ENCODE data around the gene SPSB1.

Gene SPSB1

DNA sequence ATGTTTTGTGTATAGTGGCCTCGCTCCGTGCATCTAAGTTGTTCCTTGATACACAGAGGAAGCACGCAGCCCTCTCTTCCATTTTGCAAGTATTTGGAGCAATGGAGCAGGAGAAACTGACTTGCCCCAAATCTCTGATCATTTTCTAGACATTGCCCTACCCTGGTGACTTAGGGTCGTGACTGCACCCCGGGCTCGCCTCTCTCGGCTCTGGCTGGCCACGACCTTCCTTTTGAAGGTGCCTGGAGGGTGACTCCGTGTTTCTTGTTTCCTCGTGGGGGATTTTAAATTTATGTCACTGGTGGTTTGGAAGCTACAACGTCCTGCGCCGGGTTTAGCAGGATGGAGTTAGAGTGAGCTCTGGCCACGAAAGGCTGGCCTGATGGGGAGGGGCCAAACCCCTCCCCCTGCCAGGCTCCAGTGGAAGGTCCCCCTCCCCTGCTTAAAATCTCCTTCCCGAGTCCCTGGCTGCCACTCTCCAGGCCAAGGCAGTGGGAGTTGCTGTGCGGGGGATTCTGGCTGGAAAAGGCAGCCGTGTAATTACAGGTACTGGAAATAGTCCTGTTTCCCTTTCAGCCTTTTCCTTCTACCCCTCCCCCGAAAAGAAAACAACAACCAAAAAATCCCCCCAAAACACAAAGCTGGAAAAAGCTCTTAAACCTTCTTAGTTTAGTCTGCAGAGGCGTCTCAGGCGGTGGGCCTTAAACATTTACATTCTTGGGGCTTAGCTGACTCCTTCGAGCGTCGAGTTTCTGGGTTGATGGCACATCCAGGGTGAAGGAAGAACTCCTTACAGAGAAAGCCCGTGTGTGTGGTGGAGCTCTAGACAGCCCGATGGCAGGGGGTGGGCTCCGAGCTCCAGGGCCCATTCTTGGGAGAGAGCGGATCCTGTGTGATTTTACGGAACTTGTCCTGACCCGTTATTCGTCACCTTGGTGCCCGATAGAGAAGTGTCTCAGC, 28.1 kb downstream of the SPSB1 start:
- no peak for FAIRE-seq

DNA sequence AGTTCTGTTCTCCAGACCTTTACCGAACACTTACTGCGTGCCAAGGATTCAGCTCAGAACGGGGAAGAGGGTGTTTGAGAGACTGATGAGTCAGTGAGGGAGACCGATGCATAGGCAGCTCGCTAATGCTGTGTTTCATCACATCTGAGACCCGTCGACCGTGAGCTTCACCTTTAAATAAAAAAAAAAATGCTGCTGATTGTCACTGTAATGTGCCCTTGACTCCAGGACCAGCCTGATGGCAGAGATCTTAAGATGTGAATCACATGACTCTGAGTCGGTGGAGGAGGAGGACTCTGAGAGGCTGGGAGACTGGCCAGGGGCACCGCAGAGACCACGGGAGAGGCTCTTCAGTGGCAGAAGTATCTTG, 28.8 kb downstream of the SPSB1 start:
- FAIRE-seq: no peak

DNA sequence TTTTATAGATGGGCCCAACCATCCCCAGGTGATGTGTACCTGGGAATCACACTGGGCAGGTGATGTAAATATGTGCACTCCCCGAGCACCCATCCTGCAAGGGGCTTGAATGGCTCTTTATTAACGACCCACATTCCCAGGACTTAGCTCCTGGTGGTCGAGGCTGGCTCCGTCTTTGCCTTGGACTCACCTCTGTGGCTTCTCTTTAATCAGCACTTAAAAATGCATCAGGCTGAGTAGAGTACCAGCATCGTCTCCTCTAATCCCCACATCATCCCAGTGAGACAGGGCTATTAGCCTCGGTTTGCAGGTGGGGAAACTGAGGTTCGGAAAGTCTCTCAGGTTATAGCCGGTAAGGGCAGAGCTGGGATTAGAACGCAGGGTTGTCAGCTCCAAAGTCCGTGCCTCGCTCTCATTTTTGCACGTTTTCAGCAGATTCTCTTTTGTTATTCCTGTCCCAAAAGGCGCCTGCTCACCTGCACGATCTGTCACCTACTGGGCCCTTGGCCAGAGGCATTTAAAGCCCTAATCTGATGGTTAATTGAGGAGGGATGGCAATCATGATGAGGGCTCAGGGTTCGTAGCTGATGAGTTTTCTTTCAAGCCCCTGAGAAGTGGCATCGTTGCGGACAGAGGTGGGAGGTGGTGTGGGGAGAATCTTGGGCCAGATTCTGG, 29.4 kb downstream of the SPSB1 start:
- no peak for FAIRE-seq

DNA sequence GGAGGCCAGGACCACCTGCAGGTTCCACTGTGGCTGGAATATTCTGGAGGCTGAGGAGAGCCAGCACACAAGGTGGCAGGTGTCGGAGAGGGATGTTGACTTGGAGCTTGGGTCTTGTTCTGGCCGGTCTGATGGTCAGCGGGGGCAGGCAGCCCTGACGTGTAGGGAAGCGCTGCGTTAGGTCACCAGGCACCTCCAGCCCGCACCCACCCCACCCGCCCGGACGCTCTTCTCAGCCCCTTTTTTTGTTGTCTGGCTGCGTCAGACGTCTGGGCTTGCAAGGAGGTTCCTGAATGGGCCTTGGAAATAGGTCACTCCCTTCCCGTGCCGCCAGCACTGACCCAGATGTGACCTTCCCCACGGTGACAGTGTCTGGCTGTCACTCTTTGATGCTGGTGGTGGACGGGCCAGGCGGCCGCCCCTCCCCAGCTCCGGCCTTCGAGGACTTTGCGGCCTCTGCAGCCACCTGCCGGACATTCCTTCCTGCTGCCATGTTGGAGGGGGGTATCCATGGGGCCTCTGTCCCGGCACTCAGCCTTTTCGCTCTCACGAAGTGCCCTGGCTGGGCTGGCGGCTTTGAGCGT, 30.1 kb downstream of the SPSB1 start:
- FAIRE-seq: no peak

DNA sequence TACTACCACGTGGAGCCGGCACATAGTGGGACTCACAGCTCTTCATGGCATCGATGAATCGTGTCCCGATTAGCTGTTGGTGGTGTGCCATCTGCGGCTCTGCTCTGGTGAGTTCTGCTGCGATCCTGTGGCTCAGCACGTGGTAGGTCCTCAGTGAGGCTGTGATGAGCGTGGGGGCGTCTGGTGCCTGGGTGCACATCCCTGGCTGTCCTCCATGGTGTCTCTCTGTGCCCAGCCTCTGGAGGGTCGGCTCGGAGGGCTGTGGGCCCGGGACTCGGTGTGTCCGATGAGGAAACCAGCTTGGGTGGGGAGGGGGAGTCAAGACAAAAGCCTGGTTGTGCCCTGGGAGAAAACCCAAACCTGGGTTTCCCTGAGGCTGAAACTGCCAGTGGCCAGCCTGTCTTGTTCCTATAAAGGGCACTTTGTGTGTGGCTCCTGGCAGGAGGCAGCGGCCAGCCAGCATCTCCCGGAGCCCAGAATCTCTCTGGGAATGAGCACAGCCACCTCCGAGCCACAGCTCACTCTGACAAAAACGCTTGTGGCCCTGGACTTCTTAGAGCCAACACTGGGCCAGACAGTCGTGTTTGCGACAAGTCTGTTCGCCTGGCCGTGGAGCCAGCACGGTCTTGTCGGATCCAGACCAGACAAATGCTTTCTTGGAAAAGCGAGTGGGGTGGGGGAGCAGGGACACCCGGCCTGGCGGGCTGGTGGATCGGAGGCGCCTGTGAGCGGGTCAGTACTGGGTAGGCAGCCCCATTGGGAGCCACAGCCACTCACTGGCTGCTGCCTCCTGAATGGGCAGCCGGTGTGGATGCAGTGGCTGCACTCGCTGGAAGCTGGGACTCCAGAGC, 31.8 kb downstream of the SPSB1 start:
- no peak for FAIRE-seq

DNA sequence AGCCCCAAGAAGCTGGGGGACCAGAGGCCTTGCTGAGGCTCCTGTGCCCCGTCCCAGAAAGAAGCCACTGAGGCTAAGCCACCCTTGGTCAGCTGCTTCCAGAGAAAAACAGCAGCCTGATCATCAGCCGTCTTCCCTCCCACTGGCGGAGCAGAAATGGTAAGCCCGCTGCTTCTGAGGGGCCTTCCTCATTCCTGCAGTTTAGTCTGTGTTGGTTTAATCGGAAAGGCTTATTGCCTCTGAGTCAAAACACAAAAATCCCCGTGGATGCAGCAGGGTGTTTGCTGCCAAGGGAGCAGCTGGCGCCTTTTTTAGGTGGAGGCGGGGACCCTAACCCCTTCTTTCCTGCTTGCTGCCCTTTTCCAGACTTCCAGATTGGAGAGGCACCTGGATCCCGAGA, 33.9 kb downstream of the SPSB1 start:
- FAIRE-seq: no peak

DNA sequence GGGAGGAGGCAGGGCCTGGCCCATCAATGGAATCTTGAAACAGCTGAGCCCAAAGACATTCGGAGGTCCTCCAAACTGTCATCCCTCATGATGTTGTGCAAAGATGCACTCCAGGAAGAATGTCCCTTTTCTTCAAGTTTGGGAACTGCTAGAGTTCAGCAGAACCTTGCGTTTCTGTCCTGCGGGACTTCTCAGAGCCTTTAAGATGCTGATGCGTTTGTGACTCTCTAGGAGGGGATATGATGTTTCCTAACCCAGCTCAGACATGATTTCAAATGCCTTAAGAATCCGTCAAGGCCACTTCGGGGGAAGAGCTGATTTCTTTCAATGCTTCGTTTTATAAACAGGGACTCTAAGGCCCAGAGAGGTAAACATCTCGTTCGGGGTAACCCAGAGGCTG, 35.5 kb downstream of the SPSB1 start:
- no peak for FAIRE-seq

DNA sequence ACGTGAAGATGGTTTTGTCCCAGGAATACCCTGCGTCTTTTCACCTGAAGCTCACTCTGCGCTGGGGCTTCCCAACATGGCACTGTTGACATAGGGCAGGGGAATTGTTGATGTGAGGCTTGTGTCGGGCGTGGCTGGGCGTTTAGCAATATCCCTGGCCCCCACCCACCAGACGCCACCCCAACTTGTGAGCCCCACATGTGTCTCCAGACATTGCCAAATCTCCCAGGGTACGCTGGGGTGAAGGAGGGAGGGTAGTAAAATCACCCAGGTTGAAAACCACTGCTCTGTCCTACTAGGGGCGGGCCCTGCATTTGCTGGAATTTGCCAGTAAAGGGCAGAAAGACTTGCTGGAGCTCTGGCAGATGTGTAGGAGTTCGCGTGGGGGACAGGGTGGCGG, 36.0 kb downstream of the SPSB1 start:
- no peak for FAIRE-seq

DNA sequence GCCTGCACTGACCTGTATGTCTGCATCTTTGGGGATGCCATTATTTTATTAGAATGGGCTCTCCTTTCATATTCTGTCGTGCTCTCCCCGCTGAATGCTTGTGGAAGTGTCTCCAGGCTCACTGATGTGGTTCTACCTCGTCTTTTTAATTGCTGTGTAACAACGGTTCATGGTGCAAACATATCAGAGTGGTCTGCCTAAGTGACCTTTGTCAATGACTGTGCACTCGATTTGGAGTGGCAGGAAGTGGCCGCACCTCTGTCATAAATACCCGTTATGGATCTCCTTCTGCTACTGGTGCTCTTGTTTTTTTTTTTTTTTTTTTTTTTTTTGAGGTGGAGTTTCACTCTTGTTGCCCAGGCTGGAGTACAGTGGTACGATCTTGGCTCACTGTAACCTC, 38.3 kb downstream of the SPSB1 start:
- FAIRE-seq: no peak

DNA sequence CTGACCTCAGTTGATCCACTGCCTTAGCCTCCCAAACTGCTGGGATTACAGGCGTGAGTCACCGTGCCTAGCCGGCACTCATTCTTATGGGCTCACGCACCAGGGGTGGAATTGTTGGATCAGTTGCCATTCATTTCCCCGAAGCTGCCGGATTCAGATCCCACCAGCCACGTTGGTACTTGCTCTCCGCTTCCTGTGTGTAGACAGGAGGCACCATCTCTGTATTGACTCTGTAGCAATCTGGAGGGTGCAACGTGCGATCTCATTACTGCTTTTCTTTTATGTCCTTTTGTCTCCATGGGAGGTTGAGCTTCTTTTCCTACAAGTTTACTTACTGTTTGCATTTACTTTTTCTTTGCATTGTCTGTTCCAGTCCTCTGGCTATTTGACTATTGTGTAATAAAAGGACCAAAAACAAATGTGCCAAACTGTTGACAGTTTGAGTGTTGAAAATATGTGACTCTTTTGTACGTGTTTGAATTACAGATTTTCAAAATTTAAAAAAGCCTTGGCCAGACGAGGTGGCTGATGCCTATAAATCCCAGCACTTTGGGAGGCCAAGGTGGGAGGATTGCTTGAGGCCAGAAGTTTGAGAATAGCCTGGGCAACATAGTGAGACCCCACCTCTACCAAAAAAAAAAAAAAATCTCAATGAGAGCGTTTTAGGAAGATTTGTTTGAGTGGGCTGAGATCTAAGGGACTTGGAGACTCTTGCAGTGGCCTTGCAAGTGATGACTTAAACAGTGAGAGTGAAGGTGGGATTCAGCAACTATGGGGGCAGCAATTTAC, 39.1 kb downstream of the SPSB1 start:
- FAIRE-seq: no peak

DNA sequence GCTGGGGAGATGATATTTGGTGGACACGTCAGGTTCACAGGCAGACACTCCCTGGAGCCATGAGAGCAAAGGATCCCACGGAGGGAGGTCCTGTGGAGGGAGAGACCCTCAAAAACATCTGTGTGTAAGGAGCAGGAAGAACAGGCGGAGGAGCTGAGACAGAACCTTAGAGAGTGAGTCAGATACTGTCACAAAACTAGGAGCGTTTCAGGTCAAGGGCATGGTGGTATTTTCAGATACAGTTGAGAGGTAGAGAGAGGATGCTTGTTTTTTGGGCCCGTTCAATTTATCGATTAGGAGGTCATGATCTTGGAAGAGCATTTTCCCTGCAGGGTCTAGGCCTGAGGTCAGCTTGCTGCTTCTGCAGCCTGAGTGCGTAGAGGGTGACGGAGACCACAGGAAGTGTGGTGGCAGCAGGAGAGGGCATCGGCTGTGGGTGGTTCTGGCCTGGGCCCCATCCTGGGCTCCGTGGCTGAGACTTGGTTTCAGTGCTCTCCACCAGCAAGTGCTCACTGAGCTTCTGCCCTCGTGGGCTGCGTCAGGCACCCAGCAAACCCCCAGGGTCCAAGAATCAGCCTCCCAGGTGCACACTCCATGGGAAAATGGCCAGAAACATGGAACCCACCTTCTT, 39.9 kb downstream of the SPSB1 start:
- no peak for FAIRE-seq

DNA sequence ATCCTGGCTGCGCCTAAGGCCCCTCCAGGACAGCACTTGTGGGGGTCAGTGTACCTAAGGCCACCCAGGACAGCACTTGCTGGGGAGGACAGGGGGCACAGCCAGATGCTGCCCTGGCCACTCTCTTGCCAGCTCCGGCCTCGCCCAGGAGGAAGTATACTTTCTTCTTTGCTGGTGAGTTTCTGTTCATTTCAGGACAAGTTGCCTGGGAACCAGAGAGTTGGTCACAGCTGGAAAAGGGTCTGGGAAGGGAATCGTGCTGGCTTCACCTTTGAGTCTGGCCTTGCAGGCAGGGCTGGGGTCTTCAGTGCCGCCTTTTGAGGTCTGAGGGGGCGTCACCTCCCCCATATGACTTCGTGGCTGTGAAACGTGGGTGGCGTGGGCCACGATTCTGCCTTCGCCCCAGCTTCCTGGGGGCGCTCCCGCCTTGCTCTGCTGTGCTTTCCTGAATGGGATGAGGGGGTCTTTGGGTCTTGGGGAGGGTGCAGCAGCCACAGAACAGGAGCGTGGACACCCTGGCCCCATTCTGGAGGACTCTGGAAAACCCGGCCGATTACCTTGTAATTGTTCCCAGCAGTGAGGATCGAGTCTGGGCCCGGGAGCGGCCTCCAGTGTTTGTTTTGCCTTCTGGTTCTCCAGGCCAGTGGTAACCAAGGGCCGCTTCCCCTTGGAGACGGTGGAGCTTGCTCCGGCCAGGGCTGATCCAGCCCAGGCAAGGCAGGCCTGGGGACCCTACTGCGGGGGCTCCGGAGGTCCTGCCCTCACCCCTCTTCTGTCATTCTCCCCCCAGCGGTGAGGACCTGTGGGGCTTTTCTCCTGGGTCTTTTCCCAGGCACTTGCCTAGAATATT, 45.9 kb downstream of the SPSB1 start:
- FAIRE-seq: no peak

DNA sequence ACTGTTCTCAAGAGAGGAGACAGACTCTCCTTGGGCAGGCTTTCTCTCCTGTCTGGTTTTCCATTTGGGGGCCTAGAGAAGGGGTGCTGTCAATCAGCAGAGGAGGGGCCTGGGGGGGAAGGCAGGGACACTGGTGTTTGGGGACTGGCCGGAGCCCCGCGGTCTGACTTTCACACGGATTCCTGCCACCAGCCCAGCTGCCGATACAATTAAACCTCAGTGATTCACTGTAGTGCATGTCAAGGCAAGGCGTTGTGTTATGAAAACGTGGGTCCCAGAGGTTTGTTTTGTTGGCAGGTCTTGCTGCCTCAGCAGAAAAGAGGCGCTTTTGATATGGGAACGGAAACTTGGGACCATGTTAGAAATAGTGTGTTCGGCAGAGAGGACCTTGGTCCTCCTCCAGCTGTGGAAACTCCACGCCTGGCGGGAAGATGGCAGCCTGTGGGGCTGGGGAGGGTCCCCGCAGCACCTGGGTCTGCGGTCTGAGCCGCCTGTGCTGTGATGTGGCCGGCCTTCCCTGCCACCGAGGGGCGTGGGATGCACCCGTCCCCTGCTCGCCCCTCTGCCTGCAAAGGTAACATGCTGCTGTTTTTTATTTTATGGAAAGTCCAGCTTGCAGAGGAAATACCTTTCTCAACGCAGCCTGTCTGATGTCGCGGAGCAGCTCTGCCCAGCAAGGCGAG, 47.6 kb downstream of the SPSB1 start:
- no peak for FAIRE-seq

DNA sequence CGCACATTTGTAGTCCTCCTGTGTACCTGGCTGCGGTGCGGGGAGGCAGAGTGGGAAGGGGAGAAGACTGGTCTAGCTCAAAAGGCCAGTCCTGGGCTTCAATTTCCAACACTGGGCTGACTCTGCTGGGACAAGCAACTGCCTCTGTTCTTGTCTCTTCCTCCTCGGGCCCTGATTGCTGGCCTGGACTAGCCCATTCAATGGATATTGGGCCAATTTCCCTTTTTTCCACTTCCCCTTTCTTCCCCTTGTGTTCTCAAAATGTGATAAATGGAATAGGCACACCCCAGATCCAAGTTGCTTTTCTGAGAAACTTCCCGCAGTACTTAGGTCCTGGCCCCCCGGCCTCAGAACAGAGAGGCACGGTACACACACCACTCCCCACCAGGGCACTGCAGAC, 48.2 kb downstream of the SPSB1 start:
- no peak for FAIRE-seq

DNA sequence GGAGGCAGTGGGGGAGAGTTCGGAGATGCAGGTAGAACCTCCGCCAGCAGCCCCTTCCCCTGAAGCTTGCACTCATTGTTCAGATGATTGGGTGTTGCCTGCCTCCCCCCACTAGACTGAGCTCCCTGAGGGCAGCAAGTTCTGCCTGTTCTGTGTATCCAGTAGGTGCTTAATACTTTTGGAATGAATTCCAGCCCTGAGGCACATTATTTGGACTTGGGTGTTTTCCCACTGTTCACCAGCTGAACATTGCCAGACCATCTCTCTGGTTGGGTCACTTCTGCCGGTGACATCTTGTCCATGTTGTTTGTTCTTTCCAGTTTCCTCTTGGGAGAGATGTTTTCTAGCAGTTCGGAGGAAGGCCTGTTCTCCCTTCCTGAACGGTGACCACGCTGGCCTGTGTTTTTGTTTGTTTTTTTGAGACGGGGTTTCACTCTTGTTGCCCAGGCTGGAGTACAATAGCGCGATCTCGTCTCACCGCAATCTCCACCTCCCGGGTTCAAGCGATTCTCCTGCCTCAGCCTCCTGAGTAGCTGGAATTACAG, 48.7 kb downstream of the SPSB1 start:
- FAIRE-seq: no peak

DNA sequence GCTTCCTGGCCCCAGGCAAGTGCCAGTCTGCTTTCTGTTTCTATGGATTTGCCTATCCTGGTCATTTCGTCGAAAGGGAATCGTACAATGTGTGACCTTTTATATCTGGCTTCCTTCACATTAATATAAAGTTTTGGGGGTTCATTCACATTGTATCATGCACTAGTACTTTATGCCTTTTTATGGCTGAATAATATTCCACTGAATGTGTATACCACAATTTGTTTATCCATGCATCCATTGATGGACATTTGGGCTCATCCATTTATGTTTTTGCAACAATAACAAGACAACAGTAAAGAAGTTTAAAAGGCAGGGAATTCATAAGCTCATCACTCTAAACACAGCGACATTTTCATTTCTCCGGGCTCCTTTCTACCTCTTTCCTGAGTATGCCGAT, 50.6 kb downstream of the SPSB1 start:
- no peak for FAIRE-seq

DNA sequence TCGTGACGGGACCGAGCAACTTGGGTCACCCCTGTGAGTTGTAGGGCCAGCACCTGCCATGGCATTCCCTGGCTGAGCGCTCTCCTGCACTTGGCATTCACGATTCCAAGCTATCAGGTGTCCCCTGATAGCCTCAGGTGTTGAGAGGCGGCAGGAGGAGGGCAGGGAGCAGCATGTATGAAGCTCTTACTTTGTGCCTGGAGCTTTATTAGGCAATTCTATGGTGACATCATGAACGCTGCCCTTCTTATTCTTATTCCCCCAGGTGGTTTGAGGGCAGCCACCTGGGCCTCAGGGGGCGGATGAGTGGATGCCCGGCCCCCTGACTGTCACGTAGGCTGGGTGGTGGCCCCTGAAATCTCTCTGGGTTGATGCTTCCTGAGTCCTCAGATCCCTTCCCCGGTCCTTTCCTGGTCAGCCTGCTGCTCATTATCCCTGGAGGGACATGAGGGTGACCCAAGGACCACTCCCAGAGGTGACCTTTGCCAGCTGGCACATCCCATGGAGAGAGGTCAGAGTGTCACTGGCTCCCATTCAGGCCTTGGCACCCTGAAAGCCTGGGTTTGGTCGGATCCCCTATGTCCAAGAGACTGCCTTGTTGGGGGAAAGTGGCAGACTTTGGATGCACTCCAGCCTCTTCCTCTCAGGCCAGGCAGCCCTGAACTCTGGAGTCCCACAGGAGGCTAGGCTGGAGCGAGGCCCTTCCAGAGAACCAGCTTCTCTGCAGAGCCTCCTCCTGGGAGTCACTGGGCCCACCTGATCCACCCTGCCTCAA, 51.9 kb downstream of the SPSB1 start:
- no peak for FAIRE-seq

DNA sequence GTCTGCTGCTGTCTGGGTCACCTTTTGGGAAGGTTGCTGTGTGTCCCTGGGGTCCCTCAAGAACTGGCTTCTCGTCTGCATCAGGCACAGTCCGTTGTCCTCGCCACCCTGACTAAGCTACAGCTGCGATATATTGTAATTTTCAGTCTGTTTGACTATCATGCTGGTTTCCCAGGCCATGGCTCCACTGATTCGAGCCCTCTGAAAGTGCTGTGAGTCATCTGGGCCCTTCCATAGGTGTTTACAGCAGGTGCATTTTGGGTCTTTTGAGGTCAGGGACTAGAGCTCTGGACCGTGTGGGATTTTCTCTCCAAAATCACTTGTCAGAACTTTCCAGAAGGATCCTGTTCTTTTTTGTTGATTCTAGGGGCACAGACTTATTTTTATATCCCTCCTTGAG, 52.8 kb downstream of the SPSB1 start:
- no peak for FAIRE-seq

DNA sequence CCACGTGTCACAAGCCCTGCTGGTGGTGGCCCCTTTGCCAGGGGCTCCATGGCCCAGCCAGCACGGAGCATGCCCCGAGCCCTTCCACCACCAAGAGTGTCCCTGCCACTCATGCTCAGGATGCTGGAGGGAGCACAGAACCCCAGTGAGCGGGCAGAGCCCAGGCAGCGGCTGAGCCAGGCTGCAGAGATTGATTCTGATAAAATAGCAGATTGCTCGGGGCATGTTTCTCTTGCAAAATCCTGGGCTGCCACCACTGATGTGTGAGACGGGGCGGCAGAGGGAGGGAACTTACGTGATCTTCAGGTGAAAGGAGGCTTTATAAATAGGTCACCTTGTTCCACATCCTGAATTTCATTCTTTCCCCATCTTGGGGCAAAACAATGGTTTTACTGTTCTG, 53.2 kb downstream of the SPSB1 start:
- no peak for FAIRE-seq

Measured in TTC549 (cell line).